Heart left ventricle (tissue), 16 donors: Measurements from ENCODE around the gene GPR84. TPM values are rescaled to one million over a fixed set of nuclear protein-coding genes. Genes with fewer than 3 reads are reported as not detected.
"Not testable (repeated sequence)": the region's sequence is repeated elsewhere in the genome, so short reads cannot be mapped to it uniquely, and the experiment has no call there.

ENCODE experiments used
- ATAC-seq, 4 donors: fragments of 200-7000 bp; cut with Tn5 transposase; one replicate each; pipeline ENCODE4 v1.9.1; 2020 to 2022; ENCODE audit warnings: moderate library complexity in 4 of 4, mild to moderate bottlenecking in 3 of 4, moderate number of reproducible peaks in 1 of 4
- DNase-seq, 5 donors: peaks; one replicate each; pipeline ENCODE4 v3.0.0-alpha.2; 2020
- H3K27ac ChIP-seq, 12 donors: fragments of 200-600 bp; sonication (generic) in 4 of 12; one replicate each; pipeline versions ENCODE4 v1.5.0 to v1.8.0; 2016 to 2022; ENCODE audit warnings: mild to moderate bottlenecking in 2 of 12
- H3K27me3 ChIP-seq, 9 donors: fragments of 200-600 bp; sonication (generic) in 2 of 9; one replicate each; pipeline versions ENCODE4 v1.5.1 to v1.8.0; 2016 to 2022; ENCODE audit warnings: mild to moderate bottlenecking in 3 of 9
- H3K36me3 ChIP-seq, 9 donors: fragments of 200-600 bp; sonication (generic) in 2 of 9; one replicate each; pipeline versions ENCODE4 v1.5.0 to v1.8.0; 2018 to 2022; ENCODE audit warnings: mild to moderate bottlenecking in 2 of 9
- H3K4me1 ChIP-seq, 12 donors: fragments of 200-600 bp; sonication (generic) in 4 of 12; one replicate each; pipeline versions ENCODE4 v1.5.0 to v1.8.0; 2016 to 2022; ENCODE audit warnings: mild to moderate bottlenecking in 3 of 12
- H3K4me3 ChIP-seq, 12 donors: fragments of 200-600 bp; sonication (generic) in 4 of 12; one replicate each; pipeline versions ENCODE4 v1.5.0 to v1.8.0; 2017 to 2022; ENCODE audit warnings: mild to moderate bottlenecking in 9 of 12, moderate library complexity in 4 of 12
- H3K9me3 ChIP-seq, 12 donors: fragments of 200-600 bp; sonication (generic) in 4 of 12; one replicate each; pipeline versions ENCODE4 v1.5.0 to v1.8.0; 2016 to 2022; ENCODE audit warnings: mild to moderate bottlenecking in 1 of 12
- CTCF ChIP-seq, 12 donors: fragments of 200-600 bp; sonication (generic) in 4 of 12; IDR thresholded peaks; one replicate each; pipeline versions ENCODE4 v1.5.0 to v1.8.0; 2018 to 2022; ENCODE audit warnings: antibody characterized with exemption in 12 of 12, mild to moderate bottlenecking in 5 of 12
- POLR2A ChIP-seq, 2 donors: fragments of 450-650 bp; IDR thresholded peaks; one replicate each; pipeline ENCODE4 v1.6.1; 2017; ENCODE audit warnings: antibody characterized with exemption in 2 of 2, mild to moderate bottlenecking in 2 of 2, moderate library complexity in 2 of 2
- WGBS, 4 donors: extraction: QIAGEN DNeasy Blood & Tissue Kit in 2 of 4; methylation state at CpG; one replicate each; pipeline versions ENCODE4 v1.1.5 to v1.1.7; 2013 to 2018; 5-methylcytosine and 5-hydroxymethylcytosine counted together
- intact Hi-C, 10 donors: fragments of 100-400 bp; cut with DNase I; formaldehyde crosslinking; loops; one replicate each; pipeline versions ENCODE4 v1.11.1 to v1.14.2; 2022
- polyA plus RNA-seq, 2 donors: library from polyadenylated mRNA; stranded (reverse); fragments of 200-250 nt; gene quantifications; one replicate each; pipeline ENCODE4 v1.2.3, GENCODE V29; 2013
- total RNA-seq, 9 donors: library from RNA; depleted of rRNA in 2 of 9; stranded (reverse); fragments of >200 nt in 2 of 9; fragmentation: NEBNext Ultra II Directional in 3 of 9; extraction: Animal tissue kit (Norgen Biotek cat#: 25700) in 3 of 9; gene quantifications; one replicate each; pipeline versions ENCODE4 v1.1.0 to v1.2.4, GENCODE V29; 2016 to 2023
- donor health status: ischemic (EF 13 %, LVEDD 7.1; RV severe dilation, severe dysfunction).
- donor health status: healthy with polysubstance abuse.
- donor health status: DM: no; HTN: yes; CAD: no.
- donor health status: DM: no; HTN: no; CAD: no.
- donor health status: ischemic (EF 25% LVEDD 6.9; RV normal size, moderate dysfunction).
- donor health status: ischemic (EF 25% LVEDD 5.7; RV mildly dilated, moderate dysfunction).
- donor health status: healthy.
- donor health status: DM: yes; HTN: yes; CAD: no.
- donor health status: ischemic (EF 35%, LVEDD 5.7; RV mildly dilated, moderate dysfunction).
- donor health status: nonischemic (EF 11% LVEDD 7.7; RV severe dilation, severe dysfunction).
- donor health status: DM: yes; HTN: yes; CAD: no.
- donor health status: PGD.
- donor health status: ischemic (EF 29% LVEDD 5.4; RV normal size, mild dysfunction).
- donor health status: nonischemic (EF 23%, LVEDD 6.1; RV moderate dilation, normal function).

GPR84 gene
- total and polyA plus RNA-seq, 11 donors = 0.21 to 4.4 (median 0.37) TPM; not detected in 6

GRCh38 chr12:54329759-54330158 is 34.5 kb downstream of the GPR84 start:
- intact Hi-C loops = loop anchor here in 4 of 10 donors (5.0 to 10.0 kb wide), 3 partner anchors 38 to 82 kb away; no protein-coding TSS in a partner anchor
- H3K27ac ChIP-seq = no peak overlapping the region
- H3K4me1 ChIP-seq = peaks cover 0 to 62% (median 39%) of the 10 kb centered on the region in 12 donors

GRCh38 chr12:54328595-54329337 is 35.5 kb downstream of the GPR84 start:
- 73 to 84% (median 77%) methylated on average over 6 of the region's 6 CpGs for WGBS, 4 donors
- Histone ChIP-seq H3K36me3 (peaks cover 0 to 22% (median 8%) of the 10 kb centered on the region in 9 donors), H3K4me3 (peak overlapping the region in 1 of 12 donors; percentile 10), H3K27me3 (no peaks in the 10 kb centered on the region), H3K4me1 (peaks cover 0 to 66% (median 39%) of the 10 kb centered on the region in 12 donors), H3K9me3 (no peaks in the 10 kb centered on the region), H3K27ac (peak overlapping the region in 1 of 12 donors; percentile 47)
- TF ChIP-seq POLR2A (IDR thresholded peaks at IDR 0.05) (no peak), CTCF (IDR thresholded peaks at IDR 0.05) (no peak)
- DNase-seq (no peak), ATAC-seq (no peak)
- intact Hi-C loops = loop anchor here in 4 of 10 donors (5.0 to 10.0 kb wide), 3 partner anchors 39 to 81 kb away; no protein-coding TSS in a partner anchor

More at GRCh38 chr12:54329759-54330158, 34.5 kb downstream of the GPR84 start:
- WGBS, 4 donors = 62 to 69% (median 66%) methylated on average over 5 of the region's 5 CpGs
- TF ChIP-seq POLR2A (IDR thresholded peaks at IDR 0.05) = no peak
- TF ChIP-seq CTCF (IDR thresholded peaks at IDR 0.05) = no peak
- ATAC-seq = no peak
- no peak overlapping the region for H3K4me3 ChIP-seq
- DNase-seq = no peak
- no peaks in the 10 kb centered on the region for H3K9me3 ChIP-seq
- peaks cover 0 to 22% (median 8%) of the 10 kb centered on the region in 9 donors for H3K36me3 ChIP-seq
- no peaks in the 10 kb centered on the region for H3K27me3 ChIP-seq

GRCh38 chr12:54325442-54326109 is 38.7 kb downstream of the GPR84 start:
- not testable (repeated sequence) for ATAC-seq, H3K27me3 ChIP-seq, H3K9me3 ChIP-seq, DNase-seq
- peak overlapping the region; percentile 51 to 85 (median 75) for H3K4me3 ChIP-seq
- peaks cover 0 to 55% (median 35%) of the 10 kb centered on the region in 12 donors for H3K4me1 ChIP-seq
- H3K27ac ChIP-seq = peak overlapping the region in 11 of 12 donors; percentile 69 to 88 (median 83)
- intact Hi-C loops = loop anchor here in 6 of 10 donors (1.0 to 10.0 kb wide), 9 partner anchors 33 to 78 kb away; partner anchors contain the start of genes CBX5 (in 2 of the 6) and HNRNPA1 (in 2 of the 6)
- H3K36me3 ChIP-seq = peaks cover 0 to 17% (median 6%) of the 10 kb centered on the region in 9 donors
- WGBS, 4 donors = 44 to 57% (median 48%) methylated on average over 22 of the region's 22 CpGs

GRCh38 chr12:54324617-54325441 is 39.5 kb downstream of the GPR84 start, which contains the start of gene COPZ1:
COPZ1 (plus strand) TSS chr12:54325131; CDS start chr12:54325164, 33 bp downstream.
- H3K4me3 ChIP-seq = peak within 1 kb of the TSS; percentile 51 to 85 (median 75)

More at GRCh38 chr12:54324617-54325441, 39.5 kb downstream of the GPR84 start, which contains the start of gene COPZ1:
- ATAC-seq (peak; percentile 98 to 99 (median 98)), DNase-seq (peak; percentile 94 to 95 (median 95))
- peak in 1 of 2 donors; percentile 50 for TF ChIP-seq POLR2A (IDR thresholded peaks at IDR 0.05)
- peak; percentile 58 to 88 (median 82) for TF ChIP-seq CTCF (IDR thresholded peaks at IDR 0.05)
- 1% methylated on average over 34 of the region's 34 CpGs for WGBS, 4 donors
- Histone ChIP-seq H3K36me3 (peaks cover 0 to 16% (median under 1%) of the 10 kb centered on the region in 9 donors), H3K27ac (peak within 1 kb of the TSS; percentile 50 to 88 (median 83)), H3K27me3 (no peaks in the 10 kb centered on the region), H3K9me3 (no peaks in the 10 kb centered on the region), H3K4me1 (peaks cover 0 to 47% (median 30%) of the 10 kb centered on the region in 12 donors)
- intact Hi-C loops = loop anchor here in 6 of 10 donors (1.0 to 10.0 kb wide), 11 partner anchors 34 to 105 kb away; partner anchors contain the start of genes CBX5 (in 2 of the 6) and HNRNPA1 (in 2 of the 6)
